Keratinocyte (primary cell): ENCODE data around the gene SYMPK. TPM values are rescaled to one million over a fixed set of nuclear protein-coding genes. Genes with fewer than 3 reads are reported as not detected.

Source experiments
- DNase-seq: peaks from one replicate; pipeline ENCODE4 v3.0.0-alpha.2; 2011; ENCODE audit warnings: low read depth, missing footprints, low spot score
- FAIRE-seq: peaks from 2 replicates; lab custom pipeline; 2011; peaks lifted over from hg19 to GRCh38; lab: Jason Lieb, UNC
- H2AFZ ChIP-seq: 2 replicates; pipeline ENCODE4 v1.6.0; 2012; ENCODE audit warnings: low read length, control low read depth, inconsistent platforms; ENCODE audit not compliant: control insufficient read depth
- H3K27ac ChIP-seq: 2 replicates; pipeline ENCODE4 v1.5.1; 2011; ENCODE audit warnings: low read length; ENCODE audit not compliant: control insufficient read depth, insufficient read depth
- H3K27me3 ChIP-seq: 3 replicates; pipeline ENCODE4 v1.6.0; 2011; ENCODE audit warnings: low read length; ENCODE audit not compliant: control insufficient read depth, insufficient read depth; ENCODE audit errors: extremely low read depth
- H3K36me3 ChIP-seq, 2 experiments: 2 replicates in 1 of 2; 3 replicates in 1 of 2; pipeline ENCODE4 v1.5.1; 2011; ENCODE audit warnings: low read length in 2 of 2, mild to moderate bottlenecking in 1 of 2; ENCODE audit not compliant: control insufficient read depth in 2 of 2, insufficient read depth in 2 of 2; ENCODE audit errors: extremely low read depth in 1 of 2
- H3K4me1 ChIP-seq: 3 replicates; pipeline ENCODE4 v1.5.1; 2011; ENCODE audit warnings: low read length; ENCODE audit not compliant: control insufficient read depth, insufficient read depth; ENCODE audit errors: extremely low read depth
- H3K4me2 ChIP-seq: 3 replicates; pipeline ENCODE4 v1.6.0; 2011; ENCODE audit warnings: low read depth, low read length; ENCODE audit not compliant: control insufficient read depth, insufficient read depth; ENCODE audit errors: extremely low read depth
- H3K4me3 ChIP-seq, 3 experiments: fragments of 200-600 bp in 1 of 3; sonication (generic) in 1 of 3; 2 replicates in 2 of 3; 3 replicates in 1 of 3; pipeline ENCODE4 v1.5.1; 2011 to 2016; ENCODE audit warnings: low read length in 3 of 3, mild to moderate bottlenecking in 3 of 3, control low read depth in 2 of 3, inconsistent platforms in 1 of 3, low read depth in 1 of 3, mixed read lengths in 1 of 3, mixed run types in 1 of 3, moderate library complexity in 1 of 3; ENCODE audit not compliant: control insufficient read depth in 2 of 3, insufficient read depth in 2 of 3; ENCODE audit errors: extremely low read depth in 1 of 3
- H3K79me2 ChIP-seq: 2 replicates; pipeline ENCODE4 v1.6.0; 2012; ENCODE audit warnings: low read length; ENCODE audit not compliant: control insufficient read depth, insufficient read depth
- H3K9ac ChIP-seq: 3 replicates; pipeline ENCODE4 v1.6.0; 2011; ENCODE audit warnings: low read length; ENCODE audit not compliant: control insufficient read depth, insufficient read depth; ENCODE audit errors: extremely low read depth
- H3K9me1 ChIP-seq: 3 replicates; pipeline ENCODE4 v1.6.0; 2011; ENCODE audit warnings: low read length; ENCODE audit not compliant: control insufficient read depth, insufficient read depth; ENCODE audit errors: extremely low read depth
- H3K9me3 ChIP-seq: 2 replicates; pipeline ENCODE4 v1.5.1; 2012; ENCODE audit warnings: low read depth, low read length; ENCODE audit not compliant: control insufficient read depth
- H4K20me1 ChIP-seq: 3 replicates; pipeline ENCODE4 v1.6.0; 2011; ENCODE audit warnings: low read length; ENCODE audit not compliant: control insufficient read depth, insufficient read depth; ENCODE audit errors: extremely low read depth
- CTCF ChIP-seq, 3 experiments: IDR thresholded peaks in 1 of 3; conservative IDR thresholded peaks in 1 of 3; optimal IDR thresholded peaks in 1 of 3; 2 replicates in 2 of 3; 3 replicates in 1 of 3; pipeline versions ENCODE3 to v1.5.1; 2011; ENCODE audit warnings: low read length in 3 of 3, mild to moderate bottlenecking in 3 of 3, moderate library complexity in 2 of 3, control low read depth in 1 of 3, inconsistent platforms in 1 of 3; ENCODE audit not compliant: insufficient read depth in 2 of 3; ENCODE audit errors: extremely low read depth in 1 of 3
- EZH2 ChIP-seq: IDR thresholded peaks from one replicate; pipeline ENCODE4 v1.6.1; 2012; ENCODE audit warnings: inconsistent platforms, mild to moderate bottlenecking, low read length, moderate library complexity
- dilution Hi-C: fragments of 300-500 bp; cut with MboI; formaldehyde crosslinking; loops from one replicate; pipeline ENCODE4 v1.7.0; 2020; ENCODE audit warnings: low sequenced_read_pairs; ENCODE audit not compliant: extremely low pct_ligation_motif_present
- polyA plus RNA-seq, 5 experiments: library from polyadenylated mRNA; depleted of rRNA in 3 of 5; stranded (reverse) in 3 of 5; stranded (forward) in 1 of 5; unstranded in 1 of 5; fragments of >200 nt; gene quantifications; 1 replicate in 1 of 5; 2 replicates in 3 of 5; 3 replicates in 1 of 5; pipeline versions ENCODE4 v1.2.1 to v1.2.3, GENCODE V29; 2011 to 2012; ENCODE audit warnings: missing spikeins in 2 of 5, low read depth in 1 of 5, low replicate concordance in 1 of 5

Gene SYMPK
- polyA plus RNA-seq, 1 donor (not counting 4 experiments of a cell fraction or from before 2014, with no cell fraction given) = 56.0 TPM

GRCh38 chr19:45814166-45814780 lies 48.7 kb downstream of the SYMPK start:
- H3K9ac ChIP-seq = no peak overlapping the region
- peak; percentile 87 for FAIRE-seq

GRCh38 chr19:45812297-45812696 lies 50.6 kb downstream of the SYMPK start:
- H3K9ac ChIP-seq = no peak overlapping the region
- no peaks in the 10 kb centered on the region for H3K79me2 ChIP-seq
- H3K4me2 ChIP-seq = no peak overlapping the region
- peaks cover 29% of the 10 kb centered on the region for H3K4me1 ChIP-seq
- no peak overlapping the region for H2AFZ ChIP-seq
- peaks cover 3 to 4% of the 10 kb centered on the region in 2 experiments for H3K36me3 ChIP-seq
- peak; percentile 69 for FAIRE-seq
- no peak overlapping the region for H3K4me3 ChIP-seq
- H3K27me3 ChIP-seq = no peaks in the 10 kb centered on the region
- peaks cover 2% of the 10 kb centered on the region for H4K20me1 ChIP-seq
- no peaks in the 10 kb centered on the region for H3K9me1 ChIP-seq
- peak overlapping the region; percentile 39 for H3K27ac ChIP-seq
- no peak for TF ChIP-seq EZH2
- peak; percentile 33 for DNase-seq
- no peaks in the 10 kb centered on the region for H3K9me3 ChIP-seq
- dilution Hi-C loops = no loop called here

More at GRCh38 chr19:45814166-45814780, 48.7 kb downstream of the SYMPK start:
- Histone ChIP-seq H3K9me3 (no peaks in the 10 kb centered on the region), H3K36me3 (peaks cover 4 to 7% of the 10 kb centered on the region in 2 experiments), H3K4me2 (no peak overlapping the region), H3K79me2 (no peaks in the 10 kb centered on the region), H3K9me1 (no peaks in the 10 kb centered on the region), H2AFZ (no peak overlapping the region), H4K20me1 (peaks cover 2% of the 10 kb centered on the region), H3K27ac (no peak overlapping the region), H3K27me3 (no peaks in the 10 kb centered on the region), H3K4me1 (peaks cover 34% of the 10 kb centered on the region), H3K4me3 (no peak overlapping the region)
- DNase-seq = peak; percentile 25
- TF ChIP-seq CTCF (optimal IDR thresholded peaks at IDR 0.05 in 1 of 3, IDR thresholded peaks at IDR 0.05 in 1 of 3, conservative IDR thresholded peaks at IDR 0.05 in 1 of 3; ENCODE audit: extremely low read depth in 1 of 3, insufficient read depth in 2 of 3, low read length in 3 of 3) (no peak), EZH2 (no peak)
- dilution Hi-C loops = no loop called here
